GM19467 (cell line): ENCODE data around the gene SNX5.

Experiments
- ATAC-seq: cut with Tn5 transposase; IDR thresholded peaks from one replicate; pipeline ENCODE4 v1.9.1; 2021; ENCODE audit warnings: mild to moderate bottlenecking, moderate library complexity; ENCODE audit not compliant: unreplicated experiment

The SNX5 gene

DNA sequence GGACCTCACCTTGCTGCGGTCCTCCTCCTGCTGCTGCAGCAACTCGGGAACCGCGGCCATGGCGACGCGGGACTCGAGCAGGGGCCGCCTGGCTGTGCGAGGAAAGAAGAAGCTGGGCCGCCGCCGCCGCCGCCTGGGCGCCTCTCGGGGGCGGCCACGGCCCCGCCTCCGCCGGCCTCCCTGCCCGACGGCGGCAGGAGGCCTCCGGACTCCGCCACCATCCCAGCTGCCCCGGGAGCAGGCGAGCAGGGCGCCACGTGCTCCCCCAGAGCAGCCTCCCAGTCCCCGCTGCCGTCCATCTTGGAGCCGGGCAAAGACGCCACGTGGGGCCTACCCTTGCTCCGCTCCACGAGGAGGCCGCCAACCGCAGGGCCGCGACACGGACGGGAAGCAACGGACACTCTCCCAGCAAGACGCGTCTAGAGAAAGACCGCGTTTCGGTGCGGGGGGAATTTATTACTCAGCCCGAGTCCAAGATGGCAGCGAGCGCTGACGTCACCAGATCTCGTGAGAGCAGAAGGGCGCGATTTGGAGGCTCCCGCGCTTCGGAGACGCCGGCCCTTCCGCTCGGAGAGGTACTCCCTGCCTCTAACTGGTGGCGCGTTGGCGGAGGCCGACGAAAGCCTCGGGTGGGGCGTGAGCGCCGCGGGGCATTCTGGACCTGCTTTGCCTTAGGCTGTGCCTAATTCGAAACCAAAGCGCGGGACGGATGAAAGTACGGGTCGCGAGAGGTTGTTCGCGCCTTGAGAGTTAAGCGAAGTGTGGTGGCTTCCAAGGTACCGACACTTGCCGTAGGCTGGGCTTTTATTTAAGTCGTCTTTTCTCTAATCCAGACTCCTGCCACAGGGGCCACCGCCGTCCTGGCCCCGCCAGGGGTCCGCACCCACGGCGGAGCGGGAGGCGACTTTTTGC is at the start of gene SNX5, which contains the start of gene MGME1:
SNX5 (minus strand) TSS at position 429 of the 912 bp plus-strand sequence; CDS start at position 60, 369 bp downstream.
MGME1 (plus strand) TSS at position 653 of the 912 bp plus-strand sequence. CDS start 842 bp downstream, outside the sequence.
- ATAC-seq, result peak; percentile 76

DNA sequence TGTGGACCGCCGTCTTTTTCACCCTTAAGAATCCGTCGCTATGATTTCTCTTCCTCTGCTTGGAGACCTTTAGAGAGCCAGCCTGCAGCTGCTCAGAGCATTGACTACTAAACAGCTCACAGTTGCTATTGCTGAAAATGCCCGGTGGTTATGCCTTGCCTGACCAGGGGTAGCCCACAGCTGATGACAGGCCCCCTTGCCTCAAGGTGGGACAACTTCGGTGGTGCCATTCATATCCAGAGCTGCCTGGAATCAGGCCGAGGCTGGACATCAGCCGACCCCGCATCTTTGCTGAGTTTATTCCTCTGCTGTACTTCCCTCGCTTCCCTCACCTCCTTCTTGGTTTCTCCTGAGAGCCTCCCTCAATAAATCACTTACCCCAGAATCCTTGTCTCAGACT is 49.5 kb upstream of the SNX5 start:
- ATAC-seq, result no peak

GRCh38 chr20:18016772-18017171 is 48.2 kb upstream of the SNX5 start:
- no peak for ATAC-seq

GRCh38 chr20:18014411-18014810 is 45.8 kb upstream of the SNX5 start:
- ATAC-seq, result no peak

- ATAC-seq, result no peak
Measured at GRCh38 chr20:18012901-18013300, 44.3 kb upstream of the SNX5 start.

DNA sequence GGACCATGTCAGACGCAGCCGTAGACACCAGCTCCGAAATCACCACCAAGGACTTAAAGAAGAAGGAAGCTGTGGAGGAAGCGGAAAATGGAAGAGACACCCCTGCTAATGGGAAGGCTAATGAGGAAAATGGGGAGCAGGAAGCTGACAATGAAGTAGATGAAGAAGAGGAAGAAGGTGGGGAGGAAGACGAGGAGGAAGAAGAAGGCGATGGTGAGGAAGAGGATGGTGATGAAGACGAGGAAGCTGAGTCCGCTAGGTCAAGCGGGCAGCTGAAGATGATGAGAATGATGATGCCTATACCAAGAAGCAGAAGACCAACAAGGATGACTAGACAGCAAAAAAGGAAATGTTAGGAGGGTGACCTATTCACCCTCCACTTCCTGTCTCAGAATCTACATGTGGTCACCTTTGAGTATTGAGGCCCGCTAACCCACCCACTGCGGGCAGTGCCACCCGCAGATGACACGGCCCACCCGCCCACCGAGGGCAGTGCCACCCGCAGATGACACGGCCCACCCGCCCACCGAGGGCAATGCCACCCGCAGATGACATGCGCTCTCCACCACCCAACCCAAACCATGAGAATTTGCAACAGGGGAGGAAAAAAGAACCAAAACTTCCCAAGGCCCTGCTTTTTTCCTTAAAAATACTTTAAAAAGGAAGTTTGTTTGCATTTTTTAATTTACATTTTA is 43.5 kb upstream of the SNX5 start:
- ATAC-seq, result no peak

GRCh38 chr20:18011482-18011881 is 42.9 kb upstream of the SNX5 start:
- ATAC-seq, result no peak

DNA sequence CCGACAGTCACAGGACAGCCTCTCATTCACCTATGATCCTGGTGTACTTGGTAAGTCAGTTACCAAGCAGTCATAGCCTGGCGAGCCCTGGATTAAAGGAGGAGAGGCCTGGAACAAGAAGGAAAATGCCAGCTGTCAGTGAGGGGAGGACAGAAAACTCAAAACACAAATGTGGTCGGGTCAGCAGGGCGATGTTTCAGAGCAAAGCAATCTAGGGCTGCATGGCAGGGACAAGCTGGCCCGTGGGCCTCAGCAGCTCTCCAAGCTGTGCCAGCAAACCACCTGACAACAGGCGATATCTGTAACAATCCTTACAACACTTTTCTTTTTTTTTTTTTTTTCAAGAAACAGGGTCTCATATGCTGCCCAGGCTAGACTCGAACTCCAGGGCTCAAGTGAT is 40.5 kb upstream of the SNX5 start:
- ATAC-seq, result no peak

GRCh38 chr20:18007534-18008292 is 39.1 kb upstream of the SNX5 start:
- no peak for ATAC-seq

- ATAC-seq, result no peak
Measured at GRCh38 chr20:18006684-18007083, 38.1 kb upstream of the SNX5 start.

DNA sequence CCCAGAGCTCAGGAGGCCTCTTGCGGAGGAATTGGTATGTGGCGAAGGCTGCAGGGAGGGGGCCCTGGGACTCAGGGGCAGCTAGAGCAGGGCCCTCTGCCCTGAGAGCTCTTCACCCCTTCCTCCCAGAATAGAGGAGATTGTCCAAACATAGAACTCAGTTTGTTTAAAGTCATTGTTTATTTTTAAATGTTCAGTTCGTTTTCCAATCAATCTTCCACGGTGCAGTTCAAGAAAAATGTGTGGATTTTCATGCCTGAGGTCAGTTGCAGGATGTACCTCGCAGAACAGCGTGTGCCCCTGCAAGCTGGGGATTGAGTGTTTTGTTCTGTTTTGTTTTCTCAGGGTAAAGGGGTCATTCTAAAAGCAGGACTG is 37.4 kb upstream of the SNX5 start:
- ATAC-seq, result no peak

DNA sequence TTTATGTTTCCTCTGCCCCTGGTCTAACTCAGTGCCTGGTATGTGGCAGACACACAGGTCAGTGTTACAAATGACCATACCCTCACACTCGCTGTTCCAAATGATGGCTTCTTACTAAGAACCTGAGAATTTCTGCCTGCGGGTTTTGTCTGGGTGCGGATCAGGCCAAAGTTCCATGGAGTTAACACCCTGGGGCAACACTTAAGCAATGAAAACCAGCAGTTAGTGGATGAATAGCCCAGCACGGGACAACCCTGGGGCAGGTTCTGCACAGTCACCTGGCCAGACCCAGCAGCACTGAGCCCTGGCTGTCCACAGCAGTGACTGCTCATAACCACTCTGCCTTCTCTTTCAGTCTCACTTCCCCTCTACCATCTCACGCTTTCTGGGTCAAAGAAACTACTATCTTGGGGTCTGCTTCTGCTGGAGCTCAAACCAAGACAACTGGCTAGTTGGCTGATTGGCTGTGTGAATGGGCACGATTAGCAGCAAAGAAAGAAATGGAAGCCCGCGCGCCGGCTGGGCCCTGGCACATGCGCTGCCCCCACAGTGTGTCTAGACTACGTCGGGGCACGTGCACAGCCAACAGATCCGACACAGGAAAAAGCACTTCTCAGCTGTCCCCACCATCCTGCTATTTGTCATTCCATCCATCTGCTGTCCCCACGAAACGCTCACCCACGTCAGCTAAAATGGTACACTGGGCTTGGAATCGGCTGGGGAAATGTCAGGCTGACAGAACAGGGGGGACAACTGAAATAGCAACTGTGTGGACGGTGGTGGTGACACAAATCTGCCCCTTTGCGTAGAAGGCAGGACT is 36.8 kb upstream of the SNX5 start:
- ATAC-seq, result peak; percentile 90

DNA sequence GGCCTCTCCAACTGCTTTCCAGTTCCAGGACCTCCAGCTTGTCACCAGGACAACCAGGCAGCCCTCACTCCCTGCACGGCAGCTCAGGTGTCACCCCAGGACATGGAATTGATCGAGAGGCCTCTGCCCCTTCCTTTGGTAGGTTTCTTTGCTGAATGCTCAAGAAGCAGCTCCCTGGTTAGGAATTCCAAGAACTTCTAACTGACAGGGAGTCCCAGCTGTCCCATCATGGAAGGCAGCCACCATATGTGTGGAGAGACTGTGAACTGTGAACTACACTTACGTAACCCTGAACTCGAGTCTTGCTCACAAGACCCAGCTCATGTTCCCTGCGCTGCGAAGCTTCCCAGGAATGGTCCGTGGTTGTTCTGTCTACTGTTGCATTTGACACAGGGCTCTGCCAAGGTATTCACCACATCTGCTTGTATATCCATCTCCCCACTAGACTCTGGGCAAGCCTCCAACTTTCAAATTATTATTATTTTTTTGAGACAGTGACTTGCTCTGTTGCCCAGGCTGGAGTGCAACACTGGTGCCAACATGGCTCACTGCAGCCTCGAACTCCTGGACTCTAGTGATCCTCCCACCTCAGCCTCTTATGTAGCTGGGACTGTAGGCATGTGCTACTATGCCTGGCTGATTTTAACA is 35.9 kb upstream of the SNX5 start:
- ATAC-seq, result no peak

- no peak for ATAC-seq
Measured at GRCh38 chr20:18003897-18004296, 35.3 kb upstream of the SNX5 start.

DNA sequence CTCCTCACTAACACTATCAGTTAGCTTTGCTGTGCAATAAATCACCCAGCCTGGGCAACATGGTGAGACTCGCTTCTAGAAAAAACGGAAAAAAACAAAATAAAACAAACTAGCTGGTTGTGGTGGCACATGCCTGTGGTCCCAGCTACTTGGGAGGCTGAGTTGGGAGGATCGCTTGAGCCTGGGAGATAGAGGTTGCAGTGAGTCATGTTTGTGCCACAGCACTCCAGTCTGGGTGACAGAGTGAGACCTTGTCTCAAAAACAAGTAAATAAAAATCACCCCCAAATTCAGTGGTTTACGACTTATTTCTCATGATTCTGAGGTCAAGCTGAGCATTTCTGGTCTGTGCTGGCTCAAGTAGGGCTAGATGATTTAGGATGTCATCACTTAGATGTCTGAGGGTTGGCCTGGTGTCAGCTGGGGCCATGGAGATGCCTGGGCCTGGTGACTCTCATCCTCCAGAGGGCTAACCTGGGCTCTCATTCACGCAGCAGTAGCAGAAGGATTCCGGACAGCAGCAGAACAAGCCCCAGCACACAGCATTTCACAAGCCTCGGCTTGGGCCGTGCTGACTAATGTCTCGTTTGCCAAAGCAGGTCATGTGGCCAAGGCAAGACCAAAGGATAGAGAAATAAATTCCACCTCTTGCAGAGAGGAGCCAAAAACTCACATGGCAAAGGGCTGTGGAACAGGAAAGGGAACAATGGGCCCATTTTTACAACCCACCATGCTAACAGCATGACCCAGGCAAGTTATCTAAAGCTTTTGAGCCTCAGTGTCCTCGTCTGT is 32.7 kb upstream of the SNX5 start:
- no peak for ATAC-seq

GRCh38 chr20:17999566-17999965 is 31.0 kb upstream of the SNX5 start:
- ATAC-seq, result no peak

- no peak for ATAC-seq
Measured at GRCh38 chr20:17998446-17998845, 29.9 kb upstream of the SNX5 start.

GRCh38 chr20:17995967-17996819 is 27.6 kb upstream of the SNX5 start:
- no peak for ATAC-seq
